Activated CD4-positive, alpha-beta T cell treated with anti-CD3 and anti-CD28 coated beads for 24 hours (primary cell): Measurements from ENCODE around the gene CYP2D6.

ENCODE experiments used
- DNase-seq, 2 donors: peaks; one replicate each; pipeline ENCODE4 v3.0.0-alpha.2; 2020; ENCODE audit warnings: low read depth in 2 of 2

The CYP2D6 gene

GRCh38 chr22:42084874-42085273 is 45.7 kb downstream of the CYP2D6 start:
- DNase-seq: no peak

GRCh38 chr22:42083119-42083518 is 47.5 kb downstream of the CYP2D6 start:
- DNase-seq: no peak

- no peak for DNase-seq
Measured at GRCh38 chr22:42080287-42080686, 50.3 kb downstream of the CYP2D6 start.

GRCh38 chr22:42079319-42080251 is 51.0 kb downstream of the CYP2D6 start, which contains the start of gene SMDT1:
TSS of gene SMDT1 (plus strand) at chr22:42079700. CDS start at chr22:42079769, 69 bp downstream.
- peak; percentile 96 to 97 for DNase-seq

- DNase-seq: no peak
Measured at GRCh38 chr22:42078469-42079318, 51.9 kb downstream of the CYP2D6 start.

- DNase-seq: no peak
Measured at GRCh38 chr22:42077486-42078125, 53.0 kb downstream of the CYP2D6 start.

- DNase-seq: no peak
Measured at GRCh38 chr22:42076764-42077485, 53.7 kb downstream of the CYP2D6 start.
